Stimulated activated naive CD8-positive, alpha-beta T cell treated with anti-CD3 and anti-CD28 coated beads, Interleukin-15, Interleukin-2, amounts not matched to agents 100 U/mL and 50 U/mL, for 24 hours (primary cell): Measurements from ENCODE around the gene RAI14.
"Not testable (repeated sequence)": the region's sequence is repeated elsewhere in the genome, so short reads cannot be mapped to it uniquely, and the experiment has no call there.

ENCODE experiments used
- ATAC-seq: fragments of 150-1000 bp; cut with Tn5 transposase; one replicate; pipeline ENCODE4 v1.10.0; 2021
- DNase-seq: peaks from one replicate; pipeline ENCODE4 v3.0.0; 2021

RAI14 gene

GRCh38 chr5:34731435-34732232 lies 75.5 kb downstream of the RAI14 start:
- DNase-seq (no peak), ATAC-seq (no peak)

GRCh38 chr5:34734326-34734725 lies 78.2 kb downstream of the RAI14 start:
- ATAC-seq (no peak), DNase-seq (no peak)

DNA sequence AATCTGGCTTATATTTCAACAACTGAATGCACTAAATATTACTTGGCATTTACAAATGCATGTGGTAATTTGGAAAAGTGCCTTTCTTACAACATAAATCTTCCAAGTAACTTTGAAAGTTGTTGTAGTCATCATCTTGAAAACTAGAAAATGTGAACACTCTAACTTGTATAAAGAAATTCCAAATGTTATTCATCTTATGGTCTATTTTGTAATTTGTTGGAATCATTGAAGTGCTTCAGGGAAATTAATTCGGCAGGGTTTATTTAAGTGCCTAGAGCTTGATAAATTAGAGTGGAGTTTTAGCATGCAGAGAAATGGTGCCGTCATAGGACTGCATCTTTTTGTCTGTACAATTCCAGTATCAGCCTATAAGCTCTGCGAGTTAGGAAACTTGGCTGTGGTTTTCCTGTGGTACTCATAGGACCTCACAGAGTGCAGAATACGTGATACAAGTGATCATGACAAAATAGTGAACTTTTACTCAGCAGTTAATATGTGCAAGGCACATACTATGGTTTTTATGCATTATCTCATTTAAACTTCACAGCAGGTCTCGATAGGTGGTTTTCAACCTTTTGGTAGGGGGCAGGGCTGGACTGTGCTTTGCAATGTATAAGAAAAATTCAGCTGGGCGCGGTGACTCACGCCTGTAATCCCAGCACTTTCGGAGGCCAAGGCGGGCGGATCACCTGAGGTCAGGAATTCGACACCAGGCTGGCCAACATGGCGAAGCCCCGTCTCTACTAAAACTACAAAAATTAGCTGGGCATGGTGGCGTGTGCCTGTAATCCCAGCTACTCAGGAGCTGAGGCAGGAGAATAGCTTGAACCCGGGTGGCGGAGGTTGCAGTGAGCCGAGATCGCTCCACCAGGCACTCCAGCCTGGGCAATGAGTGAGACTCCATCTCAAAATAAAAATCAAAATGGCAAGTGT lies 79.6 kb downstream of the RAI14 start:
- ATAC-seq (no peak), DNase-seq (no peak)

DNA sequence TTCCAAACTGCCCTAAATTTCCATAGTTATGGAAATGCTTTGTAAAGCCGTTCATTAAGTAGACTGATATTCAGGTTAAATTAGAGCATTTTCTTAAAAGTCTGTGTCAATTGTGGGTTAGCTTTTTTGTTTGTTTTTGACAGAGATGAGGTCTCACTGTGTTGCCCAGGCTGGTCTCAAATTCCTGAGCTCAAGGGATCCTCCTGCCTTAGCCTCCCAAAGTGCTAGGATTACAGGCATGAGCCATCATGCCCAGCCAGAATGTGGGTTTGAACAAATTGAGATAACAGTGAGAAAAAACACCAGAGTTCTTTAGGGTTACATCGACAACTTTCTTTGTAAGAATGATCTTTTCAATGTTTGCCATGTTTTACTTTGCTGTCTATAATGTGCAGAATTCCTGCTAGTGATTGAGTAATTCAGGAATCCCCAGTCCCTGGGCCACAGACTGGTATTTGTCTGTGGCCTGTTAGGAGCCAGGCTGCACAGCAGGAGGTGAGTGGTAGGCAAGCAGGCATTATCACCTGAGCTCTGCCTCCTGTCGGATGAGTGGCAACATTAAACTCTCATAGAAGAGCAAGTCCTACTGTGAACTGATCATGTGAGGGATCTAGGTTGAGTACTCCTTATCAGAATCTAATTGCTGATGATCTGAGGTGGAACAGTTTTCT lies 80.5 kb downstream of the RAI14 start:
- ATAC-seq (no peak), DNase-seq (no peak)

DNA sequence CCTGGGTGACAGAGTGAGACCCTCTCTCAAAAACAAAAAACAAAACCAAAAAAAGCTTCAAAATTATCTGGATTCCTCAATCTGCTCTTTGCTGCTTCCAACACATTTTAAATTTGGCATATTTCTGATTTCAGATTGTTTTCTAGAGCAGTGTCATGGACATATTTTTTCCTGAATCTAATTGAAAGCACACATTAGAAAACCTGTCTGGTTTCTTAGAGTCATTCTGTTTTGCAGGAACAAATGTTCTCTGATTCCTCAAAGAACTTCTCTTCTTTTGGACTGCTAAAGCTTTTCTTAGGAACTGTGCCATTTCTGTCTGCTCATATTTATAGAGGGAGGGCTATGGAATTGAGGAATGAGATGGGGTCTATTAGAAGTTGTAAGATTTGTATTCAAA lies 81.6 kb downstream of the RAI14 start:
- DNase-seq = no peak
- no peak for ATAC-seq

DNA sequence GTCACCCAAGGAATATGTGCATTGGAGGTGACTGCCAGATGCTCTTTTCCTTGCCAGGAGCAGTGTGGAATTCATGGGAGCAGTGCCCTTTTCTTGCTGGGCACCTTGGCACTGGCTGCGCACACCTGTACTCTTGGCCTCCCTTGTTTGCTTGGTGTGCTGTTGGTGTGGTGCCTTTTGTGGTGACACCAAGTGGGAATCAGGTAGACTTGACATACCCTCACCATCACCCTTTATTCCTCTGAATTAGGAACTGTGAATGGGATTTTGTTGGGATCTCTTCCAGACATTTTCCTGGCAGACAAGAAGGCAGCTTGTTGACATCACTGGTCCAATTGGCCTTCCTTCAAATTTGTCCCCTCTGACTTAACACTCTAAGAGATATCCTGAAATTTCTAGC lies 82.3 kb downstream of the RAI14 start:
- DNase-seq = no peak
- ATAC-seq = no peak

DNA sequence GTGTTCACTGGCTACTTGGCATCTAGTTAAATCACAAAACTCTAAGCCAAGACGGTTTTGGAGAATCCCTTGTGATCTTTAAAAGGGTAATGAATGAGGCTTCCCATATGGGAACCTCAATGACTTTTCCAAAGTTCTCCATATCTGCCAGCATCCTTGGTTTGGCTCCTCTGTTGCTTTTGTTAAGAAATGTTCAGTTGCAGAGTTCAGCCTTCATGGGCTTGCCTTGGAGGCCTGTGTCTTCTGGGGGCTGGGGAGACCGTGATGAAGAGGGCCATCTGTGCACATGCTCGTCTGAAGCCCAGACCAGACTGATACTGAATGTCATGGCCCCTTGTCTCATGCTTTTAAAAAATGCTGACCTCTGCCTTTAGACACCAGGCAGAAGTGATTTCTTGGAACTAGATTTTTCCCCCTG lies 84.3 kb downstream of the RAI14 start:
- no peak for ATAC-seq
- DNase-seq = no peak

- no peak for ATAC-seq
- no peak for DNase-seq
Measured at GRCh38 chr5:34742061-34742460, 85.9 kb downstream of the RAI14 start.

- ATAC-seq (no peak), DNase-seq (no peak)
Measured at GRCh38 chr5:34743878-34744277, 87.8 kb downstream of the RAI14 start.

GRCh38 chr5:34748431-34748830 lies 92.3 kb downstream of the RAI14 start:
- no peak for DNase-seq
- no peak for ATAC-seq

DNA sequence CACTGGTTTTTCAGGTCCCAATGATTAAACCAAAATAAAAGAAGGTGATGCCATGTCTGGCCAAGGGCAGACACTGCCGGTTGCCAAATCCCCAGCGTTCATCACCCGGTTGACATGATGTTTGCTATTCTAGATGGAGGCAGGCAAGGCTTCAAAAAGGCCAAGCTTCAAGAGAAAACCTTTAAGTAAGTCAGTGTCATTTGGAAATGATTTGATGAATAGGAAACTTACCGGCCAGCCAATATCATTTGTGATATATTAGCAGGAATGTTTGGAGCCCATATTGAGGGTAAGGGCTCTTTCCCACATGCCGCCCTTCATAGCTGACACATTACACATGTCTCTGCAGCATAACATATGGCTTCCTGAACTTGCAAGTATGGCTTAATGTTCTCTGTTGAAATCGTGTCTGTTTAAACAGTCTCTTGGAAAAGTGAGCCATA lies 93.3 kb downstream of the RAI14 start:
- ATAC-seq (no peak), DNase-seq (no peak)

GRCh38 chr5:34750206-34750605 lies 94.1 kb downstream of the RAI14 start:
- no peak for DNase-seq

DNA sequence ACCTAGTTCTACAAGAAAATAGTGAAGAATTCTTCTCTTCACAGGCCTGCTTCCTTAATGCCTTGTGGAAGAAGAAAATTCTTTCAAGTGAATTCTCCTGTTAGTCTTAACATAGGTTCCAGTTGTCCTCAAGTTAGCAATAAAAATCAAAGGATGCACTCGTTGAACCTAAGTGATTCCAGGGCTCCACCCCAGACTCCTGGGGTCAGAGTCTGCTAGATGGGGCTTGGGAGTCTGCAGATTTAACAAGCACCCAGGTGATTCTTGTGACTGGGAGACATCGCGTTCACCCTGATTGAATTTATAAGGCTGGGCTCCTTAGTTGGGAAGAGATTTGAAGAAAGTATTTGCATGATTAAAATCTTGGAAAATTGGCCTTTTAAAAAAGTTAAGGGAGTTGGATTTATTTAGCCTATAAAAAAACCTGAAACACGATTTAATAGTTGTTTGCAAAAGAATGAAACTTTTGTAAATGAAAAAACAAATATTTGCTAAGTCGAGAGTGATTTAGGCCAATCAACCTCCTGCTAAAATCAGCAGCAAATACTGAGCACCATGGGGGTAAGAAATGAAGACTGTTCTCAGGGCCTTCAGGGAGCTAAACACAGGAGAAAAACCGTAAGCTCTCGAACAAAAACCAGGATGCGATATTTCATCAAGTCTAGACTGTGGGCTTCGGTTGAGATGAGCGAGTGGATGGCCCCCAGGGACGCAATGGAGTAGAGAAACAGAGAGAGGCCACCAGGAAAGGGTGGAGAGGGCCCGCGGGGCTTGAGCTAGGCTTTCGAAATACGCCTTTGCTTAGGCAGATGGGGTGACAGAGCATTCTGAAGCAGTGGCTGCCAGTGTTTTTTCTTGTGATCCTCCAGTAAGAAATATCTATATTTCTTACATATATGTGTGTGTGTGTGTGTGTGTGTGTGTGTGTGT lies 95.9 kb downstream of the RAI14 start:
- DNase-seq = no peak
- ATAC-seq = no peak

More at GRCh38 chr5:34750206-34750605, 94.1 kb downstream of the RAI14 start:
- no peak for ATAC-seq

DNA sequence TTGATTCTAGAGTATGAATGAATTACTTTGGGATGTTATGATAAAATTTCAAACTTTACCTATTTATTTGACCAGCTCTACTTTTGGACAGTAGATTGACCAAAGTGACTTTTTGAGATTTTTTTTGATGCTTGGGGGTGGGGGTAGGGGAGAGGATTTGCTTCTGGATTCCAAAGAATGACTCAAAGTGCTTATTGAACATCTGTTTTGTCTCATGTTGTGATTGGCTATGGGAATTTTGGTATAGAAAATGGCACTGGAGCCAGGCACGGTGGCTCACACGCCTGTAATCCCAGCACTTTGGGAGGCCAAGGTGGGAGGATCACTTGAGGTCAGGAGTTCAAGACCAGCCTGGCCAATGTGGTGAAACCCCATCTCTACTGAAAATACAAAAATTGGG lies 97.1 kb downstream of the RAI14 start:
- ATAC-seq, DNase-seq: not testable (repeated sequence)

GRCh38 chr5:34755926-34756325 lies 99.8 kb downstream of the RAI14 start:
- DNase-seq = no peak
- ATAC-seq = no peak

DNA sequence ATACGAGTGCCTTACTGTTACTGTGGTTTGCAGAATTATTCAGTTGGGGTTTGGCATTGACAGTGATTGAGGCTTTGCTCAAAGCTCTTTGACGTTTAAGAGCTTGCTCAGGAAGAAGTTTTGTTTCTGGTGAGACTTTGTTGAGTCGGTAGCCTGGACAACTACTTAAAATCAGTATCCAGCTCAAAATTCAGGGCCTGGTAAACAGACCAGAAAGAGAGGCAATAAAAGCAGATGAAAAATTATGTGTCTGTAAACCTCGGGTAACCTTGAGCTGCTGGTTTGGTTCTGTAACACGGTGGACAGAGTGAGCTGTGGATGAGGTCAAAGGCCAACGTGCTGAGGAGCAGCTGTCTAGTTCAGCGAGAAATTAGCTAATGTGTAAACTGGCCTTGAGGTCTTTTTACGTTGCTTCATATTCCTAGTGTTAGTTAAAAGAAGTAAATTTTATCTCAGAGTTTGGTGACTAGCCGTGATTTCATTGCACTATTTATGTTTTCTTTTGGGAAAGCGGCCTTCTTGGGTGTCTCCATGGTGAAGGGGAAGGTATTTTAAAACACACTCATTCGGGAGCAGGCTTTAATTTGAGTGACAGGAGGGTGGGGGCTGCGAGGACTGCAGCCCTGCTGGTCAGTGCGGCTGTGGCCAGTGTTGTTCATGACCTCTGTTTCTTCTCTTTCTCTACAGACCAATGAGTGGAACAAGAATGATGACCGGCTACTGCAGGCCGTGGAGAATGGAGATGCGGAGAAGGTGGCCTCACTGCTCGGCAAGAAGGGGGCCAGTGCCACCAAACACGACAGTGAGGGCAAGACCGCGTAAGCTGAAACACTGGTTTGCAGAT lies 100.9 kb downstream of the RAI14 start:
- ATAC-seq = no peak
- DNase-seq = no peak

DNA sequence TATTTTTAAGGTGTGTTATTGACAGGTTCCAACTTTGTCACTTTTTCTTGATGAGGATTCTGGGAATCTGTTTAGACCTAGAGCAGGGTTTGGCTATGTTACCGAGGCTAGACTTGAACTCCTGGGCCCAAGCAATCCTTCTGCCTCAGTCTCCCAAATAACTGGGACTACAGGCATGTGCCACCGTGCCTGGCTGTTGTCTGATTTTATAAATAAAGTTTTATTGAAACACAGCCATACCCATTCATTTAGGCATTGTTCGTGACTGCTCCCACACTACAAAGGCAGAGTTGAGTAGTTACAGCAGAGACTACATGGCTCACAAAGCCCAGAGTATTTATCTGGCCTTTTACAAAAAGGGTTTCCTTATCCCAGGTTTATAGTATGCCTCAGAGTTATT lies 102.4 kb downstream of the RAI14 start:
- no peak for DNase-seq
- ATAC-seq = no peak

DNA sequence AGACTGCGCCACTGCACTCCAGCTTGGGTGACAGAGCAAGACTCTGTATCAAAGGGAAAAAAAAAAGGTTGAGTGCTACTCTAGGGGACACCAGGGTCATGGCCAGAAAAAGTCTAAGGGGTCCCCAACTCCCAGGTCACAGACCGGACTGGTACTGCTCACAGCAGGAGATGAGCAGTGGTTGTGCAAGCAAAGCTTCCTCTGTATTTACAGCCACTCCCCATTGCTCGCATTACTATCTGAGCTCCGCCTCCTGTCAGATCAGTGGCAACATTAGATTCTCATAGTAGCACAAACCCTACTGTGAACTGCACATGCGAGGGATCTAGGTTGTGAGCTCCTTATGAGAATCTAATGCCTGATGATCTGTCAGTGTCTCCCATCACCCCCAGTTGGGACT lies 103.1 kb downstream of the RAI14 start:
- not testable (repeated sequence) for ATAC-seq, DNase-seq

- no peak for DNase-seq
- ATAC-seq = no peak
Measured at GRCh38 chr5:34765662-34766061, 109.5 kb downstream of the RAI14 start.

- DNase-seq = no peak
- no peak for ATAC-seq
Measured at GRCh38 chr5:34767180-34767579, 111.1 kb downstream of the RAI14 start.

- no peak for ATAC-seq
- DNase-seq = no peak
Measured at GRCh38 chr5:34770486-34770885, 114.4 kb downstream of the RAI14 start.
